ENCODE data around the gene ZNF782. TPM values are rescaled to one million over a fixed set of nuclear protein-coding genes. Genes with fewer than 3 reads are reported as not detected.
"Not testable (repeated sequence)": the region's sequence is repeated elsewhere in the genome, so short reads cannot be mapped to it uniquely, and the experiment has no call there.

ZNF782 gene
- 5.0 TPM in 2 replicates for total RNA-seq
- long read RNA-seq, partial matches to known transcripts: 0 of 8 reads
- long read RNA-seq, other reads (novel, unspliced or antisense): 8 of 8 reads

DNA sequence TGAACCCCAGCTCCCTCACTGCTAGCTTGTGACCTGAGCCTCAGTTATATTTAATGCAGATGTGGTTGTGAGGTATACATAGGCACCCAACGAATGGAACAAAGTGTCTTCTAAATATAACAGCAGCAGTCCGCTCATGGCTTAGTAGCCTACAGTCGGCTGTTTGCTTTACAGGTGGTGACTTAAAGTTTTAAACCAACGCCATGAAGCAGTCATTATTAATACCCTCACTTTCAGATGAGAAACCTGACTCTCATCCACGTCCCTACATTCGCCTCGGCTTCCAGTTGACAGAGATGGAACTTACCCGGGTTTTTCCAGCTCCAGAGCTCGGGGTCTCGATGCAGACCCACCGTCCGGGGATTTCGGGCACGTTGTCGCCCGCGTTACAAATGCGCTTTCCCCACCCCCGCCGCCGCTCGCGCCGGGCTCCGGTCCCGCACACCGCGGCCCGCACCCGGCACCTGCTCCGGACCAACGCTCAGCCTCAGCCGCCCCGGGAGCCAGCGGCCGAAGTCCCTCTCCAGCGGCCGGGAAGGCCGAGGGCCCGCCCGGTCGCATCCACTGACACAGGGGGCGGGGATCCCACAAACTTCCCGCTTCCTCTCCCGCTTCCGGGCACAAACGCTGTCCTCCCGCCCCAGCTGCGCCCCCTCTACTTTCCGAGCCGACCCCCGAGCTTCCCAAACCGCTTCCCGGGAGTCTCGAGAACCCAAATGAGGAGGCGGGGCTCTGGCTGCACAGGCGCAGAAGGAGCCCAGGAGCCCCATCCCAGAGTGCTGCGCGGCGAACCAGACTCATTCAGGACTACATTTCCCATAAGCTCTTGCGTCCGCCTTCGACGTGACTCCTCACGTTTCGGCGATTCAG, at the start of gene ZNF782:
Gene ZNF782 (minus strand): TSS at position 734 of the 870 bp plus-strand sequence. CDS start 2,553 bp downstream, outside the sequence.
- Mint-ChIP-seq H3K36me3 (ENCODE audit: unreplicated experiment) (peaks cover 9% of the 10 kb centered on the region), H3K4me1 (ENCODE audit: unreplicated experiment) (peaks cover 24% of the 10 kb centered on the region), H3K9me3 (ENCODE audit: unreplicated experiment) (peaks cover 4% of the 10 kb centered on the region), H3K27me3 (ENCODE audit: unreplicated experiment) (peaks cover 4% of the 10 kb centered on the region), H3K4me3 (ENCODE audit: unreplicated experiment) (peak within 1 kb of the TSS; percentile 98), H3K27ac (ENCODE audit: unreplicated experiment) (peak within 1 kb of the TSS; percentile 97)
- TF ChIP-seq, protein P1, sequence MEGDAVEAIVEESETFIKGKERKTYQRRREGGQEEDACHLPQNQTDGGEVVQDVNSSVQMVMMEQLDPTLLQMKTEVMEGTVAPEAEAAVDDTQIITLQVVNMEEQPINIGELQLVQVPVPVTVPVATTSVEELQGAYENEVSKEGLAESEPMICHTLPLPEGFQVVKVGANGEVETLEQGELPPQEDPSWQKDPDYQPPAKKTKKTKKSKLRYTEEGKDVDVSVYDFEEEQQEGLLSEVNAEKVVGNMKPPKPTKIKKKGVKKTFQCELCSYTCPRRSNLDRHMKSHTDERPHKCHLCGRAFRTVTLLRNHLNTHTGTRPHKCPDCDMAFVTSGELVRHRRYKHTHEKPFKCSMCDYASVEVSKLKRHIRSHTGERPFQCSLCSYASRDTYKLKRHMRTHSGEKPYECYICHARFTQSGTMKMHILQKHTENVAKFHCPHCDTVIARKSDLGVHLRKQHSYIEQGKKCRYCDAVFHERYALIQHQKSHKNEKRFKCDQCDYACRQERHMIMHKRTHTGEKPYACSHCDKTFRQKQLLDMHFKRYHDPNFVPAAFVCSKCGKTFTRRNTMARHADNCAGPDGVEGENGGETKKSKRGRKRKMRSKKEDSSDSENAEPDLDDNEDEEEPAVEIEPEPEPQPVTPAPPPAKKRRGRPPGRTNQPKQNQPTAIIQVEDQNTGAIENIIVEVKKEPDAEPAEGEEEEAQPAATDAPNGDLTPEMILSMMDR (IDR thresholded peaks at IDR 0.05): no peak
- DNase-seq (ENCODE audit: extremely low spot score, unreplicated experiment): peak; percentile 96

DNA sequence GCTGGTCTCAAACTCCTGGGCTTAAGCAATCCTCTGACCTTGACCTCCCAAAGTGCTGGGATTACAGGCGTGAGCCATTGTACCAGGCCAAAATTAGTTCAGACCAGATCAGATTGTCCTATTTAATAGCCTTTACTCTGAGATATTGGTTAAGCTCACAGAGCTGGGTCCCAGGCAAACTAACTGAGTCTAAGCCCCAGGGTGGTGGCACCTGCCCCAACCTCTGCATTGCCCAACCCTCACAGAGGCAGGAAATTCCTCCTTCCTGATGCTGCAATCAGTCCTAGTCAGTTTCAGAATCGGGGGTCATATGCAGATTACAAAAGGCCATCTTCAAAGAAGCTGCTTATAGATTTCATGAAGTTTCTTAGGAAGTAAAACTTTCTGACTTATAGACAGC, 45.7 kb upstream of the ZNF782 start:
- not testable (repeated sequence) for H3K4me1 Mint-ChIP-seq (ENCODE audit: unreplicated experiment); H3K27me3 Mint-ChIP-seq (ENCODE audit: unreplicated experiment); H3K36me3 Mint-ChIP-seq (ENCODE audit: unreplicated experiment); H3K27ac Mint-ChIP-seq (ENCODE audit: unreplicated experiment); DNase-seq (ENCODE audit: extremely low spot score, unreplicated experiment); H3K9me3 Mint-ChIP-seq (ENCODE audit: unreplicated experiment); H3K4me3 Mint-ChIP-seq (ENCODE audit: unreplicated experiment)

DNA sequence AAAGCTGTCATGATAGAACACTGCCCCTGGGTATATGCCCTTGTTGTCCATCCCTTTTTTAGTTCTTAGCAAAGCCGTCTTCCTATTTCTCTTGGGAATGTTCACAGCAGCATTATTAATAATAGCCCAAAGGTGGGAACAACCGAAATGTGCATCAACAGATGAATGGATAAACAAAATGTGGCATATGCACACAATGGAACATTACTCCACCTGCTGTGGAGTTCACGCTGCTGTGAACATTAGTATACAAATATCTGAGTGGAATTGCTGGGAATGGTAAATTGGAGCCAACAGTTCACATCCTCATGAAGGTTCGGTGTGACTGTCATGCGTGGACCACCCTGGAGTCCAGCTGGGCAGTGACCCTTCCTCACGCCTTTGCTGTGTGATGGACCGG, 37.8 kb upstream of the ZNF782 start:
- H3K4me1 Mint-ChIP-seq (ENCODE audit: unreplicated experiment): no peaks in the 10 kb centered on the region
- no peak overlapping the region for H3K4me3 Mint-ChIP-seq (ENCODE audit: unreplicated experiment)
- H3K36me3 Mint-ChIP-seq (ENCODE audit: unreplicated experiment): peaks cover 10% of the 10 kb centered on the region
- H3K9me3 Mint-ChIP-seq (ENCODE audit: unreplicated experiment): peaks cover 4% of the 10 kb centered on the region
- H3K27ac Mint-ChIP-seq (ENCODE audit: unreplicated experiment): no peak overlapping the region
- TF ChIP-seq, protein P1 (IDR thresholded peaks at IDR 0.05): no peak
- H3K27me3 Mint-ChIP-seq (ENCODE audit: unreplicated experiment): no peaks in the 10 kb centered on the region
- no peak for DNase-seq (ENCODE audit: extremely low spot score, unreplicated experiment)

DNA sequence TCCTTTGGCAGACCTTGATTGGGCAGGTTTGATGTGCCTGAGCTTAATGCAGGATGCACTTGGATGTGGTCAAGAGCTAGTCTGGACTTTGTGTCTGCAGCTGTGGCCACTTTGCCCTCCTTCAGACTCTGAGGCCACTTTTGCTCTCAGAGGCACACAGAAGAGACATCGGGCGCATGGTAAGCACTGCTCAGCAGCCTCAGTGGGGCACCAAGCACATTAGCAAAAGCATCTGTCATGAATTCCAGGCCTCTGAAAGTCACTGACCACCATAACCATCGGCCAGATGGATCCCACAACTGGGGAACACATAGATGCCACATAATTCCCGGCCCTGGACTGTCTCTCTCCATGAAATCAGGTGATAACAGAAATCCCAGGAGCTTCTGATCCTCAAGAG, 34.3 kb upstream of the ZNF782 start:
- TF ChIP-seq, protein P1 (IDR thresholded peaks at IDR 0.05): no peak
- H3K9me3 Mint-ChIP-seq (ENCODE audit: unreplicated experiment): peaks cover 14% of the 10 kb centered on the region
- no peak overlapping the region for H3K27ac Mint-ChIP-seq (ENCODE audit: unreplicated experiment)
- H3K27me3 Mint-ChIP-seq (ENCODE audit: unreplicated experiment): no peaks in the 10 kb centered on the region
- no peak overlapping the region for H3K4me3 Mint-ChIP-seq (ENCODE audit: unreplicated experiment)
- peaks cover 11% of the 10 kb centered on the region for H3K36me3 Mint-ChIP-seq (ENCODE audit: unreplicated experiment)
- H3K4me1 Mint-ChIP-seq (ENCODE audit: unreplicated experiment): peaks cover 8% of the 10 kb centered on the region
- no peak for DNase-seq (ENCODE audit: extremely low spot score, unreplicated experiment)

DNA sequence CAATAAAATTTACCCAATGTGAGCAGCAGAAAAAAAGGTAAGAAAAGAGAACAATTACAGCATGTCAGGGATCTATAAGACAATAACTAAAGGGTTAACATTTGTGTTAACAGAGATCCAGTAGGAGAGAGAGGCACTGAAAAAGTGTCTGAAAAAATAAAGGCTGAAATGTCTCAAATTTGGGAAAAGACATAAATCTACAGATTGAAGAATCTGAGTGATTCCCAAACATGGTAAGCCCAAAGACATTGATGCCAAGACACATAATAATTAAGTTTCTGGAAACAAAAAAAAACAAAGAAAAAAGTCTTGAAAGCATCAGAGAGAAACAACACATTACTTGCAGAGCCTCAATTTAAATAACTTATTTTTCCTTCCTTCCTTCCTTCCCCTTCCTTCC, 31.1 kb upstream of the ZNF782 start:
- H3K36me3 Mint-ChIP-seq (ENCODE audit: unreplicated experiment): peaks cover 6% of the 10 kb centered on the region
- H3K4me1 Mint-ChIP-seq (ENCODE audit: unreplicated experiment): peaks cover 8% of the 10 kb centered on the region
- DNase-seq (ENCODE audit: extremely low spot score, unreplicated experiment): no peak
- TF ChIP-seq, protein P1 (IDR thresholded peaks at IDR 0.05): no peak
- no peak overlapping the region for H3K4me3 Mint-ChIP-seq (ENCODE audit: unreplicated experiment)
- H3K27ac Mint-ChIP-seq (ENCODE audit: unreplicated experiment): no peak overlapping the region
- H3K27me3 Mint-ChIP-seq (ENCODE audit: unreplicated experiment): peaks cover 3% of the 10 kb centered on the region
- H3K9me3 Mint-ChIP-seq (ENCODE audit: unreplicated experiment): peaks cover 14% of the 10 kb centered on the region
